ENCODE data around the gene BMPER.

Gene BMPER

GRCh38 chr7:33905389-33906032, at the start of gene BMPER:
BMPER (plus strand) TSS chr7:33905539; CDS start chr7:33905614, 75 bp downstream.
- DNase-seq: no peak

- DNase-seq: no peak
Measured at GRCh38 chr7:33861947-33862346, 43.4 kb upstream of the BMPER start.

GRCh38 chr7:33862946-33863814, 42.2 kb upstream of the BMPER start:
- DNase-seq: no peak

GRCh38 chr7:33868166-33868565, 37.2 kb upstream of the BMPER start:
- no peak for DNase-seq

- DNase-seq: no peak
Measured at GRCh38 chr7:33869176-33869575, 36.2 kb upstream of the BMPER start.

GRCh38 chr7:33870120-33870519, 35.2 kb upstream of the BMPER start:
- no peak for DNase-seq

- no peak for DNase-seq
Measured at GRCh38 chr7:33872870-33873269, 32.5 kb upstream of the BMPER start.

- DNase-seq: no peak
Measured at GRCh38 chr7:33873518-33873917, 31.8 kb upstream of the BMPER start.

- no peak for DNase-seq
Measured at GRCh38 chr7:33873981-33874750, 31.2 kb upstream of the BMPER start.

GRCh38 chr7:33874943-33875342, 30.4 kb upstream of the BMPER start:
- no peak for DNase-seq

- no peak for DNase-seq
Measured at GRCh38 chr7:33876596-33877274, 28.6 kb upstream of the BMPER start.

- DNase-seq: no peak
Measured at GRCh38 chr7:33880787-33881186, 24.6 kb upstream of the BMPER start.

- DNase-seq: no peak
Measured at GRCh38 chr7:33881316-33881715, 24.0 kb upstream of the BMPER start.

GRCh38 chr7:33882040-33882837, 23.1 kb upstream of the BMPER start:
- DNase-seq: no peak

GRCh38 chr7:33882950-33883670, 22.2 kb upstream of the BMPER start:
- DNase-seq: no peak

- DNase-seq: no peak
Measured at GRCh38 chr7:33883671-33883965, 21.7 kb upstream of the BMPER start.

- DNase-seq: no peak
Measured at GRCh38 chr7:33885290-33886148, 19.8 kb upstream of the BMPER start.

- no peak for DNase-seq
Measured at GRCh38 chr7:33886149-33886623, 19.2 kb upstream of the BMPER start.

GRCh38 chr7:33887266-33887975, 17.9 kb upstream of the BMPER start:
- DNase-seq: no peak

- no peak for DNase-seq
Measured at GRCh38 chr7:33888166-33888565, 17.2 kb upstream of the BMPER start.

Data from activated naive CD4-positive, alpha-beta T cell treated with Interleukin-2 at 50 U/mL for 16 hours (primary cell).